ENCODE results near the gene CHRNA3.

GRCh38 chr15:78641102-78641748, 20.4 kb upstream of the CHRNA3 start, which contains the start of gene CHRNB4:
- TF ChIP-seq CTCF (IDR thresholded peaks at IDR 0.05) (no peak), POLR2A (IDR thresholded peaks at IDR 0.05) (no peak)
